IPS-20b (cell line): Measurements from ENCODE around the gene SLC12A4.

Experiments used
- H3K27ac ChIP-seq: one replicate; pipeline ENCODE4 v1.5.1; 2013; ENCODE audit warnings: low read length
- H3K27me3 ChIP-seq: 2 replicates; pipeline ENCODE4 v1.6.1; 2013; ENCODE audit warnings: mild to moderate bottlenecking, low read length, inconsistent platforms; ENCODE audit not compliant: insufficient read depth
- H3K36me3 ChIP-seq: 2 replicates; pipeline ENCODE4 v1.6.1; 2013; ENCODE audit warnings: low read depth, mild to moderate bottlenecking, inconsistent platforms, low read length, moderate library complexity; ENCODE audit not compliant: insufficient read depth
- H3K4me1 ChIP-seq: 2 replicates; pipeline ENCODE4 v1.6.1; 2013; ENCODE audit warnings: mild to moderate bottlenecking, control low read depth, inconsistent platforms, low read length, moderate library complexity; ENCODE audit not compliant: insufficient read depth
- H3K4me3 ChIP-seq: 2 replicates; pipeline ENCODE4 v1.5.1; 2013; ENCODE audit warnings: mild to moderate bottlenecking, low read length, inconsistent platforms
- H3K9ac ChIP-seq: 2 replicates; pipeline ENCODE4 v1.6.1; 2013; ENCODE audit warnings: low read depth, mild to moderate bottlenecking, inconsistent platforms, low read length, moderate library complexity
- H3K9me3 ChIP-seq: 2 replicates; pipeline ENCODE4 v1.6.1; 2013; ENCODE audit warnings: mild to moderate bottlenecking, low read depth, low read length, inconsistent platforms; ENCODE audit not compliant: insufficient read depth

SLC12A4 gene

DNA sequence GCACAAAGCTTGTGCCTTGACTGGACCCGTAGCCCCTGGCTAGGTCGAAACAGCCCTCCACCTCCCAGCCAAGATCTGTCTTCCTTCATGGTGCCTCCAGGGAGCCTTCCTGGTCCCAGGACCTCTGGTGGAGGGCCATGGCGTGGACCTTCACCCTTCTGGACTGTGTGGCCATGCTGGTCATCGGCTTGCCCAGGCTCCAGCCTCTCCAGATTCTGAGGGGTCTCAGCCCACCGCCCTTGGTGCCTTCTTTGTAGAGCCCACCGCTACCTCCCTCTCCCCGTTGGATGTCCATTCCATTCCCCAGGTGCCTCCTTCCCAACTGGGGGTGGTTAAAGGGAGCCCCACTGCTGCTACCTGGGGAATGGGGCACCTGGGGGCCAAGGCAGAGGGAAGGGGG lies 40.3 kb downstream of the SLC12A4 start:
- H3K27ac ChIP-seq, result no peak overlapping the region
- H3K27me3 ChIP-seq, result no peaks in the 10 kb centered on the region
- H3K9me3 ChIP-seq, result no peaks in the 10 kb centered on the region
- H3K4me3 ChIP-seq, result no peak overlapping the region
- no peak overlapping the region for H3K9ac ChIP-seq
- H3K4me1 ChIP-seq, result peaks cover 5% of the 10 kb centered on the region
- peaks cover 23% of the 10 kb centered on the region for H3K36me3 ChIP-seq

DNA sequence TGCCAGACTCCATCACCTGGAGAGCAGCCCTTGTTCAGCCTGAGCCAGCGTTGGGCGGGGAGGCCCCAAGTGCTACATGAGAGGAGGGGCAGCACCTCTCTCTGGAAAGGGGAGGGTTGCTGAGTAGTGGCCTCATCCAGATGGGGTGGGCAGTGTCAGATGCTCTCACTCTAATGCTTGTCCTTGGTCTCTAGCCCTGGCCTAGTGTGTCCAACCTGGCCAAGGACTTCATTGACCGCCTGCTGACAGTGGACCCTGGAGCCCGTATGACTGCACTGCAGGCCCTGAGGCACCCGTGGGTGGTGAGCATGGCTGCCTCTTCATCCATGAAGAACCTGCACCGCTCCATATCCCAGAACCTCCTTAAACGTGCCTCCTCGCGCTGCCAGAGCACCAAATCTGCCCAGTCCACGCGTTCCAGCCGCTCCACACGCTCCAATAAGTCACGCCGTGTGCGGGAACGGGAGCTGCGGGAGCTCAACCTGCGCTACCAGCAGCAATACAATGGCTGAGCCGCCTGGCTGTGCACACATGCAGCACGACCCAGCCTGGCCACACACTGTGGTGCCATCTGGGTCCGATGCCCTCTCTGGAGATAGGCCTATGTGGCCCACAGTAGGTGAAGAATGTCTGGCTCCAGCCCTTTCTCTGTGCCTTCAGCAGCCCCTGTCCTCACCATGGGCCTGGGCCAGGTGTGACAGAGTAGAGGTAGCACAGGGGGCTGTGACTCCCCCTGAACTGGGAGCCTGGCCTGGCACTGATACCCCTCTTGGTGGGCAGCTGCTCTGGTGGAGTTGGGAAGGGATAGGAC lies 41.1 kb downstream of the SLC12A4 start:
- Histone ChIP-seq H3K27me3 (no peaks in the 10 kb centered on the region), H3K27ac (no peak overlapping the region), H3K4me3 (no peak overlapping the region), H3K9me3 (no peaks in the 10 kb centered on the region), H3K36me3 (peaks cover 23% of the 10 kb centered on the region), H3K4me1 (peaks cover 5% of the 10 kb centered on the region), H3K9ac (no peak overlapping the region)

DNA sequence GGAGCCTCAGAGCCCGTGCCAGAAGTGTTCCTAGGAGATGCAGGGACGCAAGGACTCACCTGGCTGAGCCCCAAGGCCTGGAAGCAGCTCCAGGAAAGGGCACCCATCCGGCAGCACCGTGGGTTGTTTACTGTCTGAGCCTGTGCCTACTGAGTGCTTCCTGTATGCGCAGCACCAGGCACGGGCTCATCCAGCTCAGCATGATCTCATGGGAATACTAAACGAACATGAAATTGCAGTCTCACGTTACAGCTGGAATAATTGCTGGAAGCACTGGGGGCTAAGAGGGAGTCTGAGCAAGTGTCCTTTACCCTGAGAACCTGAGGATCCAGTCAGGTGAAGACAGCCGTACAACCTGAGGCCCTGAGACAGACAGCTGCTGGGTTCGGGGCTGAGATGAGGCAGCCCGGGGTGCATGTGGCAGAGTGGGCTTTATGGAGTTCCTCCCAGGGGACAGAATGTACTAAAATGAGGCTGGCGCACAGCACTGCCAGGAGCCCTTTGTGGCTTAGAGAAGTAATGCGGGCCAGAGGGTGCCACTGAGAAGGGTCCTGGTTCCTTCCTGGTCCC lies 42.2 kb downstream of the SLC12A4 start:
- Histone ChIP-seq H3K4me1 (peaks cover 5% of the 10 kb centered on the region), H3K9ac (peak overlapping the region; percentile 59; the same call in 1 of the 2 replicates), H3K4me3 (no peak overlapping the region), H3K27ac (no peak overlapping the region), H3K9me3 (no peaks in the 10 kb centered on the region), H3K27me3 (no peaks in the 10 kb centered on the region), H3K36me3 (peaks cover 23% of the 10 kb centered on the region)

DNA sequence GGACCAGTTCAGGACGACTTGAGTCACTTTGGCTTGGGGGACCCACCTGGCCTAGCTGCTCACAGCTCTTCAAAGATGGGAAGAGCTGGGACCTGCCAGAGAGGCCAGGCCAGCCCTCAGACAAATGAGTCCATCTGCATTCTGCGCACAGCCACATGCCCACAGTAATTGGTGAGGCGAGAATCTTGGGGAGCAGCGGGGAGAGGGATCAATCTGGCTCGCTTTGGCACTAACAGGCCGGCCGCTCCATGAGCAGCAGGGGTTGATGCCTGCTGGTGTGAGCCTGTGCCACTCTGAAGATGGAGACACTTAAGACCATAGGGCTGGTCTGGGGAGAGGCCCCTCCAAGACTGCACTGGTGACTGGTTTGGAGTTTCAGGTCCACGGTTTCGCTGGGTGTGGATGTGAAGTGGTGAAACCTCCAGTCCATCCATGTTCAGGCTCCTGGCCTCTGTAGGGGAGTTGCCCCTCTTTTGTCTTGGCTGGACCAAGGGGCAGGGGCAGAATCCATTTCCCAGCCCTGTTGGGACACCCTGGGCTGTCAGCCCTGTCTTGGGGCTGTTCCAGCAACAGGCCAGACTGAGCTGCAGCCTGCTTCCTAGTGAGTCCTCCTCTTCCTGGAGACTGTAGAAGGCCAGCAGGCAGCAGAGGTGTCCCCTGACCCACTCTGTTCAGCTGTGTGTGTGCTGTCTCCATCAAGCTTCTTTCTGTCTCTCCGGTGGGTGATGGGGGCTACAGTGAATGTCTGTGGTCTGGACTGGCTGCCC lies 44.1 kb downstream of the SLC12A4 start:
- peaks cover 5% of the 10 kb centered on the region for H3K4me1 ChIP-seq
- H3K27ac ChIP-seq, result no peak overlapping the region
- no peaks in the 10 kb centered on the region for H3K9me3 ChIP-seq
- no peaks in the 10 kb centered on the region for H3K27me3 ChIP-seq
- no peak overlapping the region for H3K9ac ChIP-seq
- H3K36me3 ChIP-seq, result peaks cover 11% of the 10 kb centered on the region
- no peak overlapping the region for H3K4me3 ChIP-seq

DNA sequence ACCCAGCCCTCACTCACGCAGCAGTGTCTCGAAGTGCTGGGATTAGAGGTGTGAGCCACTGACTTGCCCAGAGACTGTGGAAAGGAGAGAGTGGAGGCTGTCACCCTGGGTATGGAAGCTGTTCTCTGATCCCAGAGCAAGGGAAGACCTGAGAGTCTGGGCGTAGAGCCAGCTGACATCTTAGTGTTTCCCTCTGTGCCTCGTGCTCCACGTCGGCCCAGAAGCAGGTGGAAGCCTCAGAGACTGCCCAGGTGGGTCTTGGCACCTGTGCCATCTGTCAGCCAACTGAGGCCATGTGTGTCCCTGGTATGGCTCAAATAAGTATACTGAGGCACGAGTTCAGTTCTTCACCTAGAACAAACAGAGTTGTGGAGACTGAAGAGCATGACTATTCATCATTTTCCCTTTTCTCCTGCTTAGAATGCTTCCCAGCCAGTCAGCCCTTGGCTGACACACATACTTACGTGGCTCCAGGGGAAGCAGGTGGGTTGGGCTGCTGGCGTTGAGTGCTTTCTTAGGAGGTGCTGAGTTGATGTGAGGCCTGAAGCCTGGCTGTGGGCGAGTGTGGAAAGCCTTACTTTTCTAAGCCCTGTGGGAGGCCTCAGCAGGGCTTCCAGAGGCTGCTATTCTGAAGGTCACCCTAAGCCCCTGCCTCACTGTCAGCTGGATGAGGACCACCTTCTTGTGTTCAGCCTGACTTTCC lies 44.9 kb downstream of the SLC12A4 start:
- H3K9me3 ChIP-seq, result no peaks in the 10 kb centered on the region
- H3K4me3 ChIP-seq, result no peak overlapping the region
- H3K27me3 ChIP-seq, result no peaks in the 10 kb centered on the region
- no peak overlapping the region for H3K27ac ChIP-seq
- H3K36me3 ChIP-seq, result peaks cover 6% of the 10 kb centered on the region
- H3K4me1 ChIP-seq, result peaks cover 5% of the 10 kb centered on the region
- H3K9ac ChIP-seq, result no peak overlapping the region

DNA sequence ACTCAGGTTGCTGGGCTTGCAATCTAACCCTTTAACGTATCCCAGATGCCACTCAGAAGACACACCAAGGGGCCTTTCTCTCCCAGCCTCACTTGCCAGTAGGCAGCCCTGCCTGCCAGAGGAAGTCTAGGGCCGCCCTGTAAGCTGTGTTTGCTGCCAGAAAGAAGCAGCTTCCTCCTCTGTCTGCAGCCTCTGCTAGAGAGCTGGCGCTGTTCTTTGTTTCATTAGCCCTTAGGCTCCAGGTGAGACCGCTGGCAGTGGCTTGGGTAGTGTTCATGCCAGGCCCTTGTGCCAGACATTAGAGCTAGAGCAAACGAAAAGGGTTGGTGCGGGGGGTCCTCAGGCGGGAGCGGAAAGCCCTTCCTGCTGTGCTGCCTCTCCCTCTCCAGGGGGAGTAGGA lies 45.7 kb downstream of the SLC12A4 start:
- Histone ChIP-seq H3K4me3 (no peak overlapping the region), H3K9me3 (no peaks in the 10 kb centered on the region), H3K27ac (no peak overlapping the region), H3K36me3 (peaks cover 2% of the 10 kb centered on the region), H3K27me3 (no peaks in the 10 kb centered on the region), H3K4me1 (peaks cover 5% of the 10 kb centered on the region), H3K9ac (no peak overlapping the region)

DNA sequence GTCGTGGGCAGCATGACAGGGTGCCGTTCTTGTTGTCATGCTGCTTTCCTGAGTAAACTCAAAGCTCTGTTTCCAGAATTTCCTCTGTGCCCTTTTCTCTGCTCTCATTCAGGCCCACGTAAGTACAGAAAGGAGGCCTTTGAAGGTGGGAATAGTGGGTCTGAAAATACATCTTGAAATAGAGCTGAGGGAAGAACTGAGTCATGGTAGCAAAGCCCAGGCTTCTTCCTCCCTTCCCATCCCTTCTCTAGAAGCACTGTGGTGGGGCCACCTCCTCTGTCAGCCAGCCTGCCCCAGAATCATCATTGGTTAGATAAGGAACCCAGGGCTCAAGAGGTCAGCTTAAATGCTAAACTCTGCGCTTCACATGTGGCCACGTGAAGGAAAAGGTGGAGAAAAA lies 46.2 kb downstream of the SLC12A4 start:
- Histone ChIP-seq H3K4me3 (no peak overlapping the region), H3K9me3 (no peaks in the 10 kb centered on the region), H3K9ac (no peak overlapping the region), H3K4me1 (peaks cover 5% of the 10 kb centered on the region), H3K27me3 (no peaks in the 10 kb centered on the region), H3K27ac (no peak overlapping the region), H3K36me3 (no peaks in the 10 kb centered on the region; the same call in 1 of the 2 replicates)

DNA sequence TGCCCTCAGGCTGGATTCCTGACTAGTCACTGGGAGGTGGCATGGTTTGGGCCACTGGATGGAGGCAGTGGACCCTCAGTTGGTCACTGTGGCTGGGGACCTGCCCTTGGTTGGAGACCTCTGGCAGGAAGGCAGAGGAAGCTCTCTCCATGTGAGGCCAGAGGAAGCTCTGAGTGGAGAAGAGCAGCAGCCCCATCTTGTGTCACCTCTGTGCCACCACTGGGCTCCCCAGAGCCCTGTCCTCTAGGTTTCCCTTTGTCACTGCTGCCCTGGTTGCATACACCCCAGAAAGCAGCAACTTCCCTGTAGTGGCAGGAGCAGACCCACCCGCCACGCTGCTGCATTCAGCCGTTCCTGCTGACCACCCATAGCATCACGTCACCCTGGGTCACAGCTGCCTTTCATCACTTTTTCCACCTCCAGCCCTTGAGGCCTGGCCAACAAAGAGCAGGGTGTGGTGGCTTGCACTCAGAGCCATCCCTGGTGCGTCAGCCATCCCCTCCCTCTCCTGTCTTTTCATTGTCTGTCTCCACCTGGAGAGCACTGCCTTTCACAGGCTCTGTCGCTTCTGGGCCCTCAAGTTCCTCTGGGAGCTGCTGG lies 48.7 kb downstream of the SLC12A4 start:
- H3K27me3 ChIP-seq, result no peaks in the 10 kb centered on the region

DNA sequence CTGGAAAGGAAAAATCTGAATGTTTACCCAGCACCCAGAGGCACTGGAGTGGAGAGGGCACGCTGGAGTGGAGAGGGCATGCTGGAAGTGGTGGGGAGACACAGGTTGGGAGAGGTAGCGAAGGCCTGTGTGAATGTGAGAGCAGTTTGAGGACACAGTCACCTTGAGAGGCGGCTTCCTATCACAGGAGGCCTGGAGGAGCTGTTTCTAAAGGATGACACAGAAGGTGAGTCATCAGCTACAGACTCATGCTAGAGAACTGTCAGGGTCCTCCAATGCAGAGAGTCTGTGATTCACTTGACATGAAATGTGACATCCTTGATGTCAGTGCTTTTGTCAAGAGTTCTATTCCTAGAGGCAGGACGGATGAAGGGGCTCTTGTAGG lies 50.6 kb downstream of the SLC12A4 start:
- H3K9me3 ChIP-seq, result no peaks in the 10 kb centered on the region
- H3K4me3 ChIP-seq, result no peak overlapping the region
- H3K36me3 ChIP-seq, result peaks cover 6% of the 10 kb centered on the region; the same call in 1 of the 2 replicates
- H3K9ac ChIP-seq, result no peak overlapping the region
- peaks cover 13% of the 10 kb centered on the region for H3K4me1 ChIP-seq
- H3K27me3 ChIP-seq, result no peaks in the 10 kb centered on the region
- H3K27ac ChIP-seq, result no peak overlapping the region

More for the DNA sequence above, 48.7 kb downstream of the SLC12A4 start:
- no peak overlapping the region for H3K9ac ChIP-seq
- H3K9me3 ChIP-seq, result no peaks in the 10 kb centered on the region
- H3K36me3 ChIP-seq, result peaks cover 6% of the 10 kb centered on the region; the same call in 1 of the 2 replicates
- H3K27ac ChIP-seq, result no peak overlapping the region
- H3K4me1 ChIP-seq, result peaks cover 12% of the 10 kb centered on the region
- H3K4me3 ChIP-seq, result no peak overlapping the region

DNA sequence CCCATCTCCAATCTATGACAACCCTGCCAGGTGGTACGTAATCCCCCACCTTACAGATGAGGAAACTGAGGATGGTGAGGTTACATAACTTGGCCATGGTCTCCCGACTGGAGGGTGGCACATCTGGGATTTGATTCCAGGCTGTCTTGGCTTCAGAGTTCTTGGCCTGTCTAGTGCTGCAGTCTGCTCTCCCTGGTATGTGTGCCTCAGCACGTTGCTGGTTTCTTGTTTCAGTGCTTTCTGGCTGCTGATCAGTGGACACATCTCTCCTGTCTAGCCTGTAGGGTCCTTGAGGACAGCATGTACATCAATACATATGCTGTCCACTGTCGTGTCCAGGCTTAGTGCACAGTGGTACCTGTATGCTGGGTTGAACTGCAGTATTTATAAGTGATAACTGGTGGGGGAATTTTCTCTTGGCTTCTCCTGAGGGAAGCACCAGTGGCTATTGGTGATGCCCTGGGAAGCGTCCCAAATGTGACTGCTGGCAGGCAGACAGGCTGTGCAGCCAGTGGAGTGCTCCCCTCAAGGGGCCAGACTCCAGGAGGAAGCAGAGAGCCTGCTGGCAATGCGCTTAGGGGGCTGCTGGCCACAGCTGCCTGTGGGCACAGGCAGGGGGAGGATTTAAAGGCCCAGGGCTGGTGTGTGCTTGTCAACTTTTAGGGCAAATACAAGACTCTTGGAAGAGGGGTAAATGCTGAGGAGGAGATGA lies 51.1 kb downstream of the SLC12A4 start:
- H3K27me3 ChIP-seq, result no peaks in the 10 kb centered on the region
- no peak overlapping the region for H3K27ac ChIP-seq
- peaks cover 6% of the 10 kb centered on the region; the same call in 1 of the 2 replicates for H3K36me3 ChIP-seq
- no peak overlapping the region for H3K9ac ChIP-seq
- H3K4me3 ChIP-seq, result no peak overlapping the region
- peaks cover 13% of the 10 kb centered on the region for H3K4me1 ChIP-seq
- no peaks in the 10 kb centered on the region for H3K9me3 ChIP-seq
